Measurements from ENCODE around the gene DCHS1. TPM values are rescaled to one million over a fixed set of nuclear protein-coding genes. Genes with fewer than 3 reads are reported as not detected.
A peak's percentile ranks its signal among the peaks of the same experiment; 100 is the strongest.

Gene DCHS1
- total and polyA plus RNA-seq, 2 experiments from 2014 or later: 8.0 to 15.2 TPM

- no peaks in the 10 kb centered on the region for H3K27me3 ChIP-seq
- H3K4me2 ChIP-seq: peak overlapping the region; percentile 90
- DNase-seq (ENCODE audit: low spot score): no peak
- H3K79me2 ChIP-seq: peaks cover 15% of the 10 kb centered on the region
- H3K4me1 ChIP-seq (ENCODE audit: insufficient read depth): peaks cover 18% of the 10 kb centered on the region
- no peaks in the 10 kb centered on the region for H3K36me3 ChIP-seq (replicated peaks; ENCODE audit: insufficient read depth, low read depth)
- H4K20me1 ChIP-seq (ENCODE audit: insufficient read depth, poor library complexity, severe bottlenecking): no peaks in the 10 kb centered on the region
- H3K9me2 ChIP-seq (replicated peaks; ENCODE audit: insufficient read depth): no peaks in the 10 kb centered on the region
- H3K4me3 ChIP-seq: no peak overlapping the region
- TF ChIP-seq EZH2 (IDR thresholded peaks at IDR 0.05; ENCODE audit: borderline replicate concordance): no peak
- TF ChIP-seq EZH2phosphoT487 (IDR thresholded peaks at IDR 0.05; ENCODE audit: low read depth, severe bottlenecking, unreplicated experiment): no peak
- no peak for TF ChIP-seq CTCF (IDR thresholded peaks at IDR 0.05; ENCODE audit: poor library complexity)
- no peak overlapping the region for H2AFZ ChIP-seq
- no peaks in the 10 kb centered on the region for H3K9me3 ChIP-seq (ENCODE audit: low read depth)
- peak overlapping the region; percentile 5 for H3K27ac ChIP-seq
- WGBS (ENCODE audit: low lambda C conversion rate, missing lambda C conversion rate): 95% methylated on average over 5 of the region's 5 CpGs
Observed at GRCh38 chr11:6617315-6617781, 38.3 kb downstream of the DCHS1 start.

- no peak overlapping the region for H3K4me2 ChIP-seq
- H4K20me1 ChIP-seq (ENCODE audit: insufficient read depth, poor library complexity, severe bottlenecking): no peaks in the 10 kb centered on the region
- H3K9me3 ChIP-seq (ENCODE audit: low read depth): no peaks in the 10 kb centered on the region
- no peaks in the 10 kb centered on the region for H3K36me3 ChIP-seq (replicated peaks; ENCODE audit: insufficient read depth, low read depth)
- peaks cover 18% of the 10 kb centered on the region for H3K4me1 ChIP-seq (ENCODE audit: insufficient read depth)
- H3K27ac ChIP-seq: no peak overlapping the region
- H3K79me2 ChIP-seq: peaks cover 15% of the 10 kb centered on the region
- H3K4me3 ChIP-seq: no peak overlapping the region
- TF ChIP-seq EZH2 (IDR thresholded peaks at IDR 0.05; ENCODE audit: borderline replicate concordance): no peak
- TF ChIP-seq CTCF (IDR thresholded peaks at IDR 0.05; ENCODE audit: poor library complexity): no peak
- no peak for TF ChIP-seq EZH2phosphoT487 (IDR thresholded peaks at IDR 0.05; ENCODE audit: low read depth, severe bottlenecking, unreplicated experiment)
- no peak overlapping the region for H2AFZ ChIP-seq
- 94% methylated on average over 14 of the region's 14 CpGs for WGBS (ENCODE audit: low lambda C conversion rate, missing lambda C conversion rate)
- DNase-seq (ENCODE audit: low spot score): no peak
- H3K9me2 ChIP-seq (replicated peaks; ENCODE audit: insufficient read depth): no peaks in the 10 kb centered on the region
- H3K27me3 ChIP-seq: no peaks in the 10 kb centered on the region
Observed at GRCh38 chr11:6616596-6617250, 38.9 kb downstream of the DCHS1 start.

GRCh38 chr11:6615882-6616585 is 39.6 kb downstream of the DCHS1 start:
- peaks cover 18% of the 10 kb centered on the region for H3K4me1 ChIP-seq (ENCODE audit: insufficient read depth)
- peaks cover 21% of the 10 kb centered on the region for H3K79me2 ChIP-seq
- H4K20me1 ChIP-seq (ENCODE audit: insufficient read depth, poor library complexity, severe bottlenecking): no peaks in the 10 kb centered on the region
- H3K27ac ChIP-seq: no peak overlapping the region
- no peak for DNase-seq (ENCODE audit: low spot score)
- no peaks in the 10 kb centered on the region for H3K9me2 ChIP-seq (replicated peaks; ENCODE audit: insufficient read depth)
- H3K27me3 ChIP-seq: no peaks in the 10 kb centered on the region
- H3K36me3 ChIP-seq (replicated peaks; ENCODE audit: insufficient read depth, low read depth): no peaks in the 10 kb centered on the region
- H2AFZ ChIP-seq: no peak overlapping the region
- no peaks in the 10 kb centered on the region for H3K9me3 ChIP-seq (ENCODE audit: low read depth)
- H3K4me2 ChIP-seq: no peak overlapping the region
- WGBS (ENCODE audit: low lambda C conversion rate, missing lambda C conversion rate): 96% methylated on average over 8 of the region's 9 CpGs
- no peak overlapping the region for H3K4me3 ChIP-seq
- TF ChIP-seq EZH2phosphoT487 (IDR thresholded peaks at IDR 0.05; ENCODE audit: low read depth, severe bottlenecking, unreplicated experiment) (no peak), EZH2 (IDR thresholded peaks at IDR 0.05; ENCODE audit: borderline replicate concordance) (no peak), CTCF (IDR thresholded peaks at IDR 0.05; ENCODE audit: poor library complexity) (no peak)

All from hepatocyte (in vitro differentiated cells).